Fibroblast of lung (primary cell): ENCODE measurements around the gene ACYP2. TPM values are rescaled to one million over a fixed set of nuclear protein-coding genes. Genes with fewer than 3 reads are reported as not detected.

ENCODE experiments used
- DNase-seq, 2 donors: peaks; one replicate each; pipeline versions ENCODE4 v3.0.0 to v3.0.0-alpha.2; 2010; ENCODE audit warnings: low read depth in 2 of 2
- H2AFZ ChIP-seq: 2 replicates; pipeline ENCODE4 v1.5.1; 2012; ENCODE audit warnings: low read length, control low read depth, inconsistent platforms
- H3K27ac ChIP-seq: 2 replicates; pipeline ENCODE4 v1.5.1; 2011; ENCODE audit warnings: low read length, control low read depth; ENCODE audit not compliant: insufficient read depth
- H3K27me3 ChIP-seq: 2 replicates; pipeline ENCODE4 v1.5.1; 2011; ENCODE audit warnings: mild to moderate bottlenecking, low read length; ENCODE audit not compliant: control insufficient read depth, insufficient read depth
- H3K36me3 ChIP-seq: 2 replicates; pipeline ENCODE4 v1.5.1; 2011; ENCODE audit warnings: low read length; ENCODE audit not compliant: control insufficient read depth, insufficient read depth
- H3K4me1 ChIP-seq: 2 replicates; pipeline ENCODE4 v1.5.1; 2011; ENCODE audit warnings: low read length; ENCODE audit not compliant: control insufficient read depth, insufficient read depth; ENCODE audit errors: extremely low read depth
- H3K4me2 ChIP-seq: 2 replicates; pipeline ENCODE4 v1.5.1; 2011; ENCODE audit warnings: low read length, control low read depth; ENCODE audit not compliant: insufficient read depth; ENCODE audit errors: extremely low read depth
- H3K4me3 ChIP-seq, 4 experiments: fragments of 200-600 bp in 1 of 4; sonication (generic) in 1 of 4; replicated peaks in 1 of 4; 2 replicates each; pipeline ENCODE4 v1.5.1; 2011 to 2016; ENCODE audit warnings: low read length in 4 of 4, low read depth in 3 of 4, mild to moderate bottlenecking in 3 of 4, control low read depth in 2 of 4, inconsistent platforms in 1 of 4, mixed read lengths in 1 of 4; ENCODE audit not compliant: insufficient read depth in 1 of 4; ENCODE audit errors: control extremely low read depth in 1 of 4
- H3K79me2 ChIP-seq: 2 replicates; pipeline ENCODE4 v1.5.1; 2012; ENCODE audit warnings: mild to moderate bottlenecking, low read length, inconsistent platforms; ENCODE audit not compliant: control insufficient read depth, insufficient read depth
- H3K9ac ChIP-seq: 2 replicates; pipeline ENCODE4 v1.5.1; 2011; ENCODE audit warnings: mild to moderate bottlenecking, low read length, control low read depth; ENCODE audit not compliant: insufficient read depth
- H3K9me3 ChIP-seq: 2 replicates; pipeline ENCODE4 v1.5.1; 2012; ENCODE audit warnings: low read depth, low read length; ENCODE audit not compliant: control insufficient read depth, insufficient read depth
- H4K20me1 ChIP-seq: 2 replicates; pipeline ENCODE4 v1.5.1; 2011; ENCODE audit warnings: low read length; ENCODE audit not compliant: control insufficient read depth, insufficient read depth; ENCODE audit errors: extremely low read depth
- EZH2 ChIP-seq: IDR thresholded peaks from 2 replicates; pipeline ENCODE4 v1.5.1; 2012; ENCODE audit warnings: low read length, control low read depth, mild to moderate bottlenecking; ENCODE audit errors: missing control alignments
- polyA plus RNA-seq, 2 donors: library from polyadenylated mRNA; depleted of rRNA in 1 of 2; stranded (reverse) in 1 of 2; unstranded in 1 of 2; fragments of >200 nt; gene quantifications; 2 replicates each; pipeline ENCODE4 v1.2.1, GENCODE V29; 2011 to 2012; ENCODE audit warnings: missing spikeins in 1 of 2
- total RNA-seq: library from RNA; depleted of rRNA; stranded (reverse); fragments of >200 nt; gene quantifications from 2 replicates; pipeline ENCODE4 v1.2.1, GENCODE V29; 2014
- TF ChIP-seq, protein P1 (sequence below), 2 donors: IDR thresholded peaks in 1 of 2; conservative IDR thresholded peaks in 1 of 2; 1 replicate in 1 of 2; 2 replicates in 1 of 2; pipeline ENCODE4 v1.5.1; 2011 to 2012; ENCODE audit warnings: low read length in 2 of 2, control low read depth in 1 of 2, inconsistent platforms in 1 of 2, low read depth in 1 of 2, mild to moderate bottlenecking in 1 of 2

The ACYP2 gene
- total and polyA plus RNA-seq, 2 donors (not counting 1 experiment from before 2014, with no cell fraction given): 9.7 to 24.4 TPM

GRCh38 chr2:54085069-54085468 lies 30.3 kb upstream of the ACYP2 start:
- no peak for TF ChIP-seq EZH2
- TF ChIP-seq, protein P1, sequence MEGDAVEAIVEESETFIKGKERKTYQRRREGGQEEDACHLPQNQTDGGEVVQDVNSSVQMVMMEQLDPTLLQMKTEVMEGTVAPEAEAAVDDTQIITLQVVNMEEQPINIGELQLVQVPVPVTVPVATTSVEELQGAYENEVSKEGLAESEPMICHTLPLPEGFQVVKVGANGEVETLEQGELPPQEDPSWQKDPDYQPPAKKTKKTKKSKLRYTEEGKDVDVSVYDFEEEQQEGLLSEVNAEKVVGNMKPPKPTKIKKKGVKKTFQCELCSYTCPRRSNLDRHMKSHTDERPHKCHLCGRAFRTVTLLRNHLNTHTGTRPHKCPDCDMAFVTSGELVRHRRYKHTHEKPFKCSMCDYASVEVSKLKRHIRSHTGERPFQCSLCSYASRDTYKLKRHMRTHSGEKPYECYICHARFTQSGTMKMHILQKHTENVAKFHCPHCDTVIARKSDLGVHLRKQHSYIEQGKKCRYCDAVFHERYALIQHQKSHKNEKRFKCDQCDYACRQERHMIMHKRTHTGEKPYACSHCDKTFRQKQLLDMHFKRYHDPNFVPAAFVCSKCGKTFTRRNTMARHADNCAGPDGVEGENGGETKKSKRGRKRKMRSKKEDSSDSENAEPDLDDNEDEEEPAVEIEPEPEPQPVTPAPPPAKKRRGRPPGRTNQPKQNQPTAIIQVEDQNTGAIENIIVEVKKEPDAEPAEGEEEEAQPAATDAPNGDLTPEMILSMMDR (conservative IDR thresholded peaks at IDR 0.05 in 1 of 2, IDR thresholded peaks at IDR 0.05 in 1 of 2; ENCODE audit: low read depth in 1 of 2, low read length in 2 of 2): no peak
- Histone ChIP-seq H3K4me2 (no peak overlapping the region), H3K27me3 (no peaks in the 10 kb centered on the region), H3K36me3 (no peaks in the 10 kb centered on the region), H2AFZ (no peak overlapping the region), H3K27ac (no peak overlapping the region), H3K4me3 (no peak overlapping the region), H3K9ac (no peak overlapping the region), H3K79me2 (no peaks in the 10 kb centered on the region), H3K4me1 (no peaks in the 10 kb centered on the region), H3K9me3 (no peaks in the 10 kb centered on the region), H4K20me1 (no peaks in the 10 kb centered on the region)
- DNase-seq: no peak

- H3K9me3 ChIP-seq: no peaks in the 10 kb centered on the region
Measured at GRCh38 chr2:54086157-54086556, 29.3 kb upstream of the ACYP2 start.

DNA sequence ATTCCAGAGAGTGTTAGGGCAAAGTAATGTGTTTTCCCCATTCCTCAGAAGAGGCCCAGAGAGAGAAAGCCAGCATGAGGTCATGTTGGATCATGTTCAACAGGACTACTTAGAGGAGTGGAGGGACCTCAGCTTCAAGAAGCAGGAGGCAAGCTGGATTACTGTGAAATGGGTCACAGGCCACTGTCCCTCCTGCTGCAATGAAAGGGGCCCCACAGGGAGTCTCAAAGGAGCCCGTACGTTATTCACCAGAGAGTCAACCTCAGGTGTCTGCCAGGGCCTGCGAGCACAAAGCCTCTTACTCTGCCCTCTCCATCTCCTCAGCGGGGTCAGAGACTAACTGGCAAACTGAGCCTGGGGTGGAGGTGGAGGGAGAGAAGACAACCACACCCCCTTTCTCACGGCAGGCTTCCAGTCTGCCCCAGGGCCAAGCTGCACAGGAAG lies 27.2 kb upstream of the ACYP2 start:
- Histone ChIP-seq H2AFZ (no peak overlapping the region), H3K79me2 (no peaks in the 10 kb centered on the region), H3K4me3 (no peak overlapping the region), H3K9me3 (no peaks in the 10 kb centered on the region), H3K4me1 (no peaks in the 10 kb centered on the region), H3K9ac (no peak overlapping the region), H4K20me1 (no peaks in the 10 kb centered on the region), H3K4me2 (no peak overlapping the region), H3K27ac (no peak overlapping the region), H3K36me3 (no peaks in the 10 kb centered on the region), H3K27me3 (no peaks in the 10 kb centered on the region)
- TF ChIP-seq, protein P1 (conservative IDR thresholded peaks at IDR 0.05 in 1 of 2, IDR thresholded peaks at IDR 0.05 in 1 of 2; ENCODE audit: low read depth in 1 of 2, low read length in 2 of 2): no peak
- TF ChIP-seq EZH2: no peak
- peak; percentile 29 to 44 for DNase-seq

More at GRCh38 chr2:54086157-54086556, 29.3 kb upstream of the ACYP2 start:
- H4K20me1 ChIP-seq: no peaks in the 10 kb centered on the region
- no peaks in the 10 kb centered on the region for H3K36me3 ChIP-seq
- no peak for DNase-seq
- H2AFZ ChIP-seq: no peak overlapping the region
- no peak overlapping the region for H3K27ac ChIP-seq
- no peak overlapping the region for H3K4me3 ChIP-seq
- no peaks in the 10 kb centered on the region for H3K4me1 ChIP-seq
- no peaks in the 10 kb centered on the region for H3K27me3 ChIP-seq
- no peak overlapping the region for H3K9ac ChIP-seq
- H3K4me2 ChIP-seq: no peak overlapping the region
- TF ChIP-seq, protein P1 (conservative IDR thresholded peaks at IDR 0.05 in 1 of 2, IDR thresholded peaks at IDR 0.05 in 1 of 2; ENCODE audit: low read depth in 1 of 2, low read length in 2 of 2): no peak
- TF ChIP-seq EZH2: no peak
- no peaks in the 10 kb centered on the region for H3K79me2 ChIP-seq
